ENCODE results near the gene PTPRN2.

DNA sequence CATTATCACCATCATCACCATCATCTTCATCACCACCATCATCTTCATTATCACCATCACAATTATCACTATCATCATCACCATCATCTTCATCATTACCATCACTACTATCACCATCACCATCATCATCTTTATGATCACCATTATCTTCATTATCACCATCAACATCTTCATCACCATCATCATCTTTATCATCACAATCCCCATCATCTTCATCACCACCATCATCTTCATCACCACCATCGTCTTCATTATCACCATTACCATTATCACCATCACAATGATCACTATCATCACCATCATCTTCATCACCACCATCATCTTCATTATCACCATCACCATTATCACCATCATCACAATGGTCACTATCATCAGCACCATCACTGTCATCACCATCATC lies 621.1 kb downstream of the PTPRN2 start:
- TF ChIP-seq, protein P1, sequence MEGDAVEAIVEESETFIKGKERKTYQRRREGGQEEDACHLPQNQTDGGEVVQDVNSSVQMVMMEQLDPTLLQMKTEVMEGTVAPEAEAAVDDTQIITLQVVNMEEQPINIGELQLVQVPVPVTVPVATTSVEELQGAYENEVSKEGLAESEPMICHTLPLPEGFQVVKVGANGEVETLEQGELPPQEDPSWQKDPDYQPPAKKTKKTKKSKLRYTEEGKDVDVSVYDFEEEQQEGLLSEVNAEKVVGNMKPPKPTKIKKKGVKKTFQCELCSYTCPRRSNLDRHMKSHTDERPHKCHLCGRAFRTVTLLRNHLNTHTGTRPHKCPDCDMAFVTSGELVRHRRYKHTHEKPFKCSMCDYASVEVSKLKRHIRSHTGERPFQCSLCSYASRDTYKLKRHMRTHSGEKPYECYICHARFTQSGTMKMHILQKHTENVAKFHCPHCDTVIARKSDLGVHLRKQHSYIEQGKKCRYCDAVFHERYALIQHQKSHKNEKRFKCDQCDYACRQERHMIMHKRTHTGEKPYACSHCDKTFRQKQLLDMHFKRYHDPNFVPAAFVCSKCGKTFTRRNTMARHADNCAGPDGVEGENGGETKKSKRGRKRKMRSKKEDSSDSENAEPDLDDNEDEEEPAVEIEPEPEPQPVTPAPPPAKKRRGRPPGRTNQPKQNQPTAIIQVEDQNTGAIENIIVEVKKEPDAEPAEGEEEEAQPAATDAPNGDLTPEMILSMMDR (conservative IDR thresholded peaks at IDR 0.05) = no peak
- no peak for TF ChIP-seq EZH2 (IDR thresholded peaks at IDR 0.05; ENCODE audit: low read depth)

Measured in PC-9 (cell line).